CD14-positive monocyte (primary cell): ENCODE results near the gene ADAMTS15. TPM values are rescaled to one million over a fixed set of nuclear protein-coding genes. Genes with fewer than 3 reads are reported as not detected.

Source experiments
- DNase-seq, 3 donors: peaks; one replicate each; pipeline ENCODE4 v3.0.0-alpha.2; 2011 to 2022
- H2AFZ ChIP-seq: 2 replicates; pipeline ENCODE4 v1.6.0; 2012; ENCODE audit warnings: mild to moderate bottlenecking, low read depth, low read length, inconsistent platforms; ENCODE audit not compliant: insufficient read depth, poor library complexity, severe bottlenecking
- H3K27ac ChIP-seq, 2 donors: 1 replicate in 1 of 2; 2 replicates in 1 of 2; pipeline ENCODE4 v1.5.1; 2012 to 2013; ENCODE audit warnings: low read length in 2 of 2, control low read depth in 1 of 2, inconsistent platforms in 1 of 2, low read depth in 1 of 2, mild to moderate bottlenecking in 1 of 2
- H3K27me3 ChIP-seq, 2 donors: one replicate each; pipeline versions ENCODE4 v1.6.0 to v1.6.1; 2011 to 2013; ENCODE audit warnings: low read length in 2 of 2; ENCODE audit not compliant: control insufficient read depth in 2 of 2, insufficient read depth in 2 of 2
- H3K36me3 ChIP-seq, 2 donors: replicated peaks in 1 of 2; 1 replicate in 1 of 2; 2 replicates in 1 of 2; pipeline versions ENCODE4 v1.5.1 to v1.6.1; 2012 to 2013; ENCODE audit warnings: low read length in 2 of 2, control low read depth in 1 of 2, inconsistent platforms in 1 of 2, mild to moderate bottlenecking in 1 of 2; ENCODE audit not compliant: insufficient read depth in 2 of 2, control insufficient read depth in 1 of 2
- H3K4me1 ChIP-seq, 2 donors: 1 replicate in 1 of 2; 2 replicates in 1 of 2; pipeline versions ENCODE4 v1.5.1 to v1.6.1; 2012 to 2013; ENCODE audit warnings: low read length in 2 of 2, control low read depth in 1 of 2, inconsistent platforms in 1 of 2, mild to moderate bottlenecking in 1 of 2, moderate library complexity in 1 of 2; ENCODE audit not compliant: insufficient read depth in 2 of 2, control insufficient read depth in 1 of 2
- H3K4me2 ChIP-seq: replicated peaks from 2 replicates; pipeline ENCODE3; 2012; ENCODE audit warnings: low read length, moderate library complexity, mild to moderate bottlenecking; ENCODE audit not compliant: poor library complexity, severe bottlenecking; ENCODE audit errors: extremely low read depth
- H3K4me3 ChIP-seq, 3 experiments: fragments of 200-600 bp in 1 of 3; sonication (generic) in 1 of 3; replicated peaks in 1 of 3; 1 replicate in 2 of 3; 2 replicates in 1 of 3; pipeline ENCODE4 v1.5.1; 2011 to 2013; ENCODE audit warnings: low read length in 3 of 3, mild to moderate bottlenecking in 3 of 3, control low read depth in 2 of 3, low read depth in 2 of 3, inconsistent platforms in 1 of 3, moderate library complexity in 1 of 3
- H3K79me2 ChIP-seq: 2 replicates; pipeline ENCODE4 v1.6.0; 2012; ENCODE audit warnings: mild to moderate bottlenecking, control low read depth, inconsistent platforms, low read length, moderate library complexity; ENCODE audit not compliant: insufficient read depth
- H3K9ac ChIP-seq: 2 replicates; pipeline ENCODE4 v1.6.0; 2017; ENCODE audit warnings: low read length, mild to moderate bottlenecking; ENCODE audit not compliant: insufficient read depth, poor library complexity, severe bottlenecking
- H3K9me3 ChIP-seq, 2 donors: replicated peaks in 1 of 2; 1 replicate in 1 of 2; 2 replicates in 1 of 2; pipeline versions ENCODE4 v1.5.1 to v1.6.1; 2012 to 2013; ENCODE audit warnings: low read length in 2 of 2, control low read depth in 1 of 2; ENCODE audit not compliant: control insufficient read depth in 1 of 2, insufficient read depth in 1 of 2
- H4K20me1 ChIP-seq: 2 replicates; pipeline ENCODE4 v1.6.0; 2012; ENCODE audit warnings: mild to moderate bottlenecking, low read length, control low read depth, moderate library complexity; ENCODE audit not compliant: insufficient read depth
- H3K27ac Mint-ChIP-seq, 7 donors: one replicate each; pipeline ENCODE4 v1.8.0; 2020; ENCODE audit warnings: mild to moderate bottlenecking in 7 of 7, mixed read lengths in 7 of 7, moderate library complexity in 6 of 7, inconsistent platforms in 2 of 7
- H3K27me3 Mint-ChIP-seq, 3 donors: one replicate each; pipeline ENCODE4 v1.8.0; 2021 to 2022; ENCODE audit warnings: low read depth in 3 of 3, mild to moderate bottlenecking in 3 of 3, mixed read lengths in 3 of 3, moderate library complexity in 3 of 3, inconsistent platforms in 1 of 3
- H3K36me3 Mint-ChIP-seq, 2 donors: one replicate each; pipeline ENCODE4 v1.8.0; 2020; ENCODE audit warnings: mixed read lengths in 2 of 2, inconsistent platforms in 1 of 2, mild to moderate bottlenecking in 1 of 2
- H3K4me1 Mint-ChIP-seq: one replicate; pipeline ENCODE4 v1.8.0; 2020; ENCODE audit warnings: mild to moderate bottlenecking, mixed read lengths
- H3K4me3 Mint-ChIP-seq, 2 donors: one replicate each; pipeline ENCODE4 v1.8.0; 2020; ENCODE audit warnings: mild to moderate bottlenecking in 2 of 2, mixed read lengths in 2 of 2, moderate library complexity in 1 of 2
- H3K9me3 Mint-ChIP-seq, 7 donors: one replicate each; pipeline ENCODE4 v1.8.0; 2020 to 2022; ENCODE audit warnings: mixed read lengths in 7 of 7, mild to moderate bottlenecking in 6 of 7, moderate library complexity in 6 of 7, inconsistent platforms in 2 of 7
- WGBS: methylation state at CpG from one replicate; pipeline ENCODE4 v1.1.5; 2013; ENCODE audit warnings: missing lambda C conversion rate; ENCODE audit not compliant: insufficient coverage; 5-methylcytosine and 5-hydroxymethylcytosine counted together
- intact Hi-C, 2 donors: fragments of 100-400 bp; cut with micrococcal nuclease; formaldehyde crosslinking; loops; one replicate each; pipeline versions ENCODE4 v1.15.0 to v1.15.1; 2023
- polyA plus RNA-seq, 3 donors: library from polyadenylated mRNA; depleted of rRNA in 1 of 3; unstranded in 2 of 3; stranded (reverse) in 1 of 3; fragments of 300-500 nt in 2 of 3; fragments of >200 nt in 1 of 3; fragmentation: Illumina TruSeq in 2 of 3; gene quantifications; 1 replicate in 2 of 3; 2 replicates in 1 of 3; pipeline ENCODE4 v1.2.3, GENCODE V29; 2012 to 2021
- TF ChIP-seq, protein P1 (sequence below): fragments of 200-600 bp; IDR thresholded peaks from one replicate; pipeline ENCODE4 v1.8.0; 2022; ENCODE audit warnings: antibody characterized with exemption, mild to moderate bottlenecking

The ADAMTS15 gene
- polyA plus RNA-seq, 3 donors: not detected

- DNase-seq: no peak
These were observed 6.7 kb upstream of the ADAMTS15 start for GRCh38 chr11:130441719-130442118.

GRCh38 chr11:130442737-130443136 lies 5.7 kb upstream of the ADAMTS15 start:
- Histone ChIP-seq H3K4me3 (no peak overlapping the region), H3K9ac (no peak overlapping the region), H3K4me1 (no peaks in the 10 kb centered on the region), H3K27ac (no peak overlapping the region), H3K4me2 (no peak overlapping the region), H2AFZ (no peak overlapping the region), H3K36me3 (no peaks in the 10 kb centered on the region), H3K27me3 (peaks cover 6 to 14% of the 10 kb centered on the region in 2 donors), H3K79me2 (no peaks in the 10 kb centered on the region), H4K20me1 (no peaks in the 10 kb centered on the region), H3K9me3 (no peaks in the 10 kb centered on the region)
- no peak for DNase-seq
- Mint-ChIP-seq H3K36me3 (no peaks in the 10 kb centered on the region), H3K27me3 (peaks cover 22 to 29% (median 25%) of the 10 kb centered on the region in 3 donors), H3K4me1 (peaks cover 11% of the 10 kb centered on the region), H3K27ac (no peak overlapping the region), H3K9me3 (peaks cover 1 to 10% (median 3%) of the 10 kb centered on the region in 7 donors), H3K4me3 (no peak overlapping the region)
- WGBS: 100% methylated on average over 2 of the region's 4 CpGs
- TF ChIP-seq, protein P1, sequence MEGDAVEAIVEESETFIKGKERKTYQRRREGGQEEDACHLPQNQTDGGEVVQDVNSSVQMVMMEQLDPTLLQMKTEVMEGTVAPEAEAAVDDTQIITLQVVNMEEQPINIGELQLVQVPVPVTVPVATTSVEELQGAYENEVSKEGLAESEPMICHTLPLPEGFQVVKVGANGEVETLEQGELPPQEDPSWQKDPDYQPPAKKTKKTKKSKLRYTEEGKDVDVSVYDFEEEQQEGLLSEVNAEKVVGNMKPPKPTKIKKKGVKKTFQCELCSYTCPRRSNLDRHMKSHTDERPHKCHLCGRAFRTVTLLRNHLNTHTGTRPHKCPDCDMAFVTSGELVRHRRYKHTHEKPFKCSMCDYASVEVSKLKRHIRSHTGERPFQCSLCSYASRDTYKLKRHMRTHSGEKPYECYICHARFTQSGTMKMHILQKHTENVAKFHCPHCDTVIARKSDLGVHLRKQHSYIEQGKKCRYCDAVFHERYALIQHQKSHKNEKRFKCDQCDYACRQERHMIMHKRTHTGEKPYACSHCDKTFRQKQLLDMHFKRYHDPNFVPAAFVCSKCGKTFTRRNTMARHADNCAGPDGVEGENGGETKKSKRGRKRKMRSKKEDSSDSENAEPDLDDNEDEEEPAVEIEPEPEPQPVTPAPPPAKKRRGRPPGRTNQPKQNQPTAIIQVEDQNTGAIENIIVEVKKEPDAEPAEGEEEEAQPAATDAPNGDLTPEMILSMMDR: no peak
- intact Hi-C loops: no loop called here

More at GRCh38 chr11:130441719-130442118, 6.7 kb upstream of the ADAMTS15 start:
- Mint-ChIP-seq H3K27ac (no peak overlapping the region), H3K27me3 (peaks cover 14 to 19% (median 17%) of the 10 kb centered on the region in 3 donors), H3K36me3 (no peaks in the 10 kb centered on the region), H3K4me3 (no peak overlapping the region), H3K9me3 (peaks cover 1 to 10% (median 3%) of the 10 kb centered on the region in 7 donors), H3K4me1 (peaks cover 11% of the 10 kb centered on the region)
- no peaks in the 10 kb centered on the region for H3K79me2 ChIP-seq
- WGBS: 100% methylated on average over 1 of the region's 2 CpGs
- TF ChIP-seq, protein P1: no peak
- H3K36me3 ChIP-seq: no peaks in the 10 kb centered on the region
- no peak overlapping the region for H3K4me2 ChIP-seq
- H3K9me3 ChIP-seq: no peaks in the 10 kb centered on the region
- no peak overlapping the region for H3K4me3 ChIP-seq
- H3K9ac ChIP-seq: no peak overlapping the region
- no peaks in the 10 kb centered on the region for H3K4me1 ChIP-seq
- H4K20me1 ChIP-seq: no peaks in the 10 kb centered on the region
- intact Hi-C loops: no loop called here
- H3K27ac ChIP-seq: no peak overlapping the region
- H2AFZ ChIP-seq: no peak overlapping the region
- H3K27me3 ChIP-seq: peaks cover 4 to 5% of the 10 kb centered on the region in 2 donors
